ENCODE results near the gene CCDC127. TPM values are rescaled to one million over a fixed set of nuclear protein-coding genes. Genes with fewer than 3 reads are reported as not detected.

The CCDC127 gene
- polyA plus RNA-seq, 3 donors, result 0.68 to 1.5 (median 0.85) TPM

DNA sequence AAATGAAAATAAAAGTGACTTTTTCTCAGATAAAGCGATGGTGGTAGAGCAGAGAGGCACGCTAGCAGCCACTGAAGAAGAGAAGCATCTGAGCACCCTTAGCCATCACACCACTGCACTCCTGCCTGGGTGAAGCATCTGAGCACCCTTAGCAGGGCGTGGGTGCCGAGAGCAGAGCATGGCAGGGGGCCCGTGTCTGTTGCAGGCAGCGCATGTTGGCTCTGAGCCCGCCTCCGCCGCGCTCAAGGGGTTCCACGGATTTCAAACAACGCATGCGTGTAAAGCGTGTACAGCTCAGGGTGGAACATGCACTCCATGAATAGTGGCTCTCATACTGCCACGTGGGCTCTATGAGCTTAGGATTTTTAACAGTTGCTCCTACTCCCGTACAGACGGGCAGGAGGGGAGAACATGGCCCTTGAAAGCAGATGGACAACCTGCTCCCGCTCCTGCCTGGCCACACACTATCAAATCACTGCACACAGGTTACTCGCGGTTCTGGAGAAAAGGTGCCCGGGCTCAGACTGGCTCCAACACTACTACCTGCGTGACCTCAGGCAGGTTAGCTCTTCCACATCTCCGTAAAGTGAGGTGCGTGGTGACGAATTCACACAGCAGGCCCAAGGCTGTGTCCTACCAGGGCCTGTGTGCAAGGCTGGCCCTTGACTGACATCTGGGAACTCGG, 14.6 kb downstream of the CCDC127 start:
- peak overlapping the region in 2 of 7 donors; percentile 9 to 30 for H3K27ac Mint-ChIP-seq
- Histone ChIP-seq H3K27me3 (ENCODE audit: control insufficient read depth in 2 of 2, insufficient read depth in 2 of 2, low read length in 2 of 2) (no peaks in the 10 kb centered on the region), H3K4me1 (ENCODE audit: control insufficient read depth in 1 of 2, insufficient read depth in 2 of 2, low read length in 2 of 2) (no peaks in the 10 kb centered on the region), H3K27ac (ENCODE audit: low read depth in 1 of 2, low read length in 2 of 2) (no peak overlapping the region), H3K9me3 (replicated peaks in 1 of 2; ENCODE audit: control insufficient read depth in 1 of 2, insufficient read depth in 1 of 2, low read length in 2 of 2) (no peaks in the 10 kb centered on the region), H3K4me2 (replicated peaks; ENCODE audit: extremely low read depth, low read length, poor library complexity, severe bottlenecking) (no peak overlapping the region), H3K4me3 (replicated peaks in 1 of 3; ENCODE audit: low read depth in 2 of 3, low read length in 3 of 3) (no peak overlapping the region), H3K9ac (ENCODE audit: insufficient read depth, low read length, poor library complexity, severe bottlenecking) (no peak overlapping the region), H4K20me1 (ENCODE audit: insufficient read depth, low read length) (no peaks in the 10 kb centered on the region), H2AFZ (ENCODE audit: insufficient read depth, low read depth, low read length, poor library complexity, severe bottlenecking) (no peak overlapping the region), H3K79me2 (ENCODE audit: insufficient read depth, low read length) (no peaks in the 10 kb centered on the region), H3K36me3 (replicated peaks in 1 of 2; ENCODE audit: control insufficient read depth in 1 of 2, insufficient read depth in 2 of 2, low read length in 2 of 2) (peaks cover 22 to 52% of the 10 kb centered on the region in 2 donors)
- intact Hi-C loops (cut with micrococcal nuclease), result no loop called here
- no peak overlapping the region for H3K4me3 Mint-ChIP-seq
- H3K27me3 Mint-ChIP-seq (ENCODE audit: low read depth in 3 of 3), result peaks cover 0 to 2% (median 0%) of the 10 kb centered on the region in 3 donors
- TF ChIP-seq CTCF (IDR thresholded peaks at IDR 0.05), result no peak
- no peaks in the 10 kb centered on the region for H3K4me1 Mint-ChIP-seq
- WGBS (ENCODE audit: insufficient coverage), result 99% methylated on average over 24 of the region's 26 CpGs
- no peak for DNase-seq
- H3K36me3 Mint-ChIP-seq, result peaks cover 43 to 47% of the 10 kb centered on the region in 2 donors
- H3K9me3 Mint-ChIP-seq, result no peaks in the 10 kb centered on the region

DNA sequence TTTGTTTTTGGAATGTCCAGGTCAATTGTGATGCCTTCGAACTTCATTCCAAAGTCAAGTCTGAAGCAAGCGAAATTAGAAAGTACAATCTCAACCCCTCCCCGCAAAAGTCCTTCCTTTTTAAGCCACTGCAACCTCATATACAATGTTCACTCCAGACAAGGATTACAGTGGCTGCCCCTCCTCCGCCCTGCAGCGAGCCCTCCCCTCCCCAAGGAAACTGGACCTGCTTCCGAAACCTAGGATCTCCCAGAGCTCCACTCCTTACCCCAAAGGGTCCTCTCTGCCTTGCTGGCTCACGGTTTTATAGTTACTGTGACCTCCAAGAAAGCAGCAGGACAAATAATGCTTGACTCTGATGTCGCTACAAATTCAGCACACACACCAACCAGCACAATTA, 16.3 kb downstream of the CCDC127 start:
- Histone ChIP-seq H3K9ac (ENCODE audit: insufficient read depth, low read length, poor library complexity, severe bottlenecking) (no peak overlapping the region), H3K27me3 (ENCODE audit: control insufficient read depth in 2 of 2, insufficient read depth in 2 of 2, low read length in 2 of 2) (no peaks in the 10 kb centered on the region), H2AFZ (ENCODE audit: insufficient read depth, low read depth, low read length, poor library complexity, severe bottlenecking) (no peak overlapping the region), H3K4me2 (replicated peaks; ENCODE audit: extremely low read depth, low read length, poor library complexity, severe bottlenecking) (no peak overlapping the region), H3K4me3 (replicated peaks in 1 of 3; ENCODE audit: low read depth in 2 of 3, low read length in 3 of 3) (no peak overlapping the region), H3K36me3 (replicated peaks in 1 of 2; ENCODE audit: control insufficient read depth in 1 of 2, insufficient read depth in 2 of 2, low read length in 2 of 2) (peaks cover 20 to 35% of the 10 kb centered on the region in 2 donors), H3K4me1 (ENCODE audit: control insufficient read depth in 1 of 2, insufficient read depth in 2 of 2, low read length in 2 of 2) (no peaks in the 10 kb centered on the region), H3K27ac (ENCODE audit: low read depth in 1 of 2, low read length in 2 of 2) (no peak overlapping the region), H3K79me2 (ENCODE audit: insufficient read depth, low read length) (no peaks in the 10 kb centered on the region), H4K20me1 (ENCODE audit: insufficient read depth, low read length) (no peaks in the 10 kb centered on the region), H3K9me3 (replicated peaks in 1 of 2; ENCODE audit: control insufficient read depth in 1 of 2, insufficient read depth in 1 of 2, low read length in 2 of 2) (no peaks in the 10 kb centered on the region)
- Mint-ChIP-seq H3K4me1 (no peaks in the 10 kb centered on the region), H3K27me3 (ENCODE audit: low read depth in 3 of 3) (peaks cover 0 to 2% (median 0%) of the 10 kb centered on the region in 3 donors), H3K4me3 (no peak overlapping the region), H3K27ac (no peak overlapping the region), H3K36me3 (peaks cover 28 to 31% of the 10 kb centered on the region in 2 donors), H3K9me3 (no peaks in the 10 kb centered on the region)
- TF ChIP-seq CTCF (IDR thresholded peaks at IDR 0.05), result no peak
- DNase-seq, result no peak
- intact Hi-C loops (cut with micrococcal nuclease), result no loop called here
- 96% methylated on average over 8 of the region's 8 CpGs for WGBS (ENCODE audit: insufficient coverage)

All from CD14-positive monocyte (primary cell).